SK-N-SH (cell line): ENCODE data around the gene SGCA. TPM values are rescaled to one million over a fixed set of nuclear protein-coding genes. Genes with fewer than 3 reads are reported as not detected.

Source experiments
- CTCF ChIA-PET: fragments of 300-600, 350-600 bp; formaldehyde crosslinking; extraction: SDS; loops from one replicate; lab custom pipeline; 2021; lab: Yijun Ruan, JAX
- POLR2A ChIA-PET: fragments of 350-600 bp; sonication (Branson Sonifier 250); formaldehyde crosslinking; extraction: SDS; loops from one replicate; lab custom pipeline; 2020; ENCODE audit warnings: antibody characterized with exemption, inconsistent platforms; lab: Yijun Ruan, JAX
- DNase-seq: peaks from one replicate; pipeline ENCODE4 v3.0.0; 2012
- H2AFZ ChIP-seq: fragments of 200-600 bp; sonication (generic); 2 replicates; pipeline ENCODE4 v1.8.1; 2016; ENCODE audit warnings: antibody characterized with exemption, mild to moderate bottlenecking, low read depth
- H3F3A ChIP-seq: fragments of 200-600 bp; sonication (generic); replicated peaks from 2 replicates; pipeline ENCODE3; 2016; ENCODE audit warnings: antibody characterized with exemption, mild to moderate bottlenecking; ENCODE audit not compliant: insufficient read depth
- H3K27ac ChIP-seq, 2 experiments: fragments of 200-500 bp in 1 of 2; fragments of 200-600 bp in 1 of 2; sonication (Bioruptor generic) in 1 of 2; sonication (generic), shearing (Covaris generic) in 1 of 2; 2 replicates each; pipeline versions ENCODE4 v1.5.1 to v1.6.1; 2014 to 2016; ENCODE audit warnings: low read depth in 2 of 2, inconsistent platforms in 1 of 2, low read length in 1 of 2, mild to moderate bottlenecking in 1 of 2, mixed read lengths in 1 of 2
- H3K27me3 ChIP-seq: fragments of 200-600 bp; sonication (generic), shearing (Covaris generic); 2 replicates; pipeline ENCODE4 v1.6.1; 2016; ENCODE audit warnings: mixed run types; ENCODE audit not compliant: insufficient read depth
- H3K36me3 ChIP-seq, 2 experiments: fragments of 200-500 bp in 1 of 2; fragments of 200-600 bp in 1 of 2; sonication (Bioruptor generic) in 1 of 2; sonication (generic) in 1 of 2; replicated peaks in 1 of 2; 2 replicates each; pipeline versions ENCODE3 to v1.5.1; 2014 to 2016; ENCODE audit warnings: low read length in 1 of 2, mild to moderate bottlenecking in 1 of 2; ENCODE audit not compliant: insufficient read depth in 2 of 2, control insufficient read depth in 1 of 2
- H3K4me1 ChIP-seq, 2 experiments: fragments of 200-500 bp in 1 of 2; fragments of 200-600 bp in 1 of 2; sonication (Bioruptor generic) in 1 of 2; sonication (generic), shearing (Covaris generic) in 1 of 2; 2 replicates each; pipeline versions ENCODE4 v1.5.1 to v1.6.1; 2014 to 2016; ENCODE audit warnings: low read depth in 1 of 2, low read length in 1 of 2, mixed run types in 1 of 2; ENCODE audit not compliant: insufficient read depth in 2 of 2, control insufficient read depth in 1 of 2
- H3K4me2 ChIP-seq: fragments of 200-600 bp; sonication (generic), shearing (Covaris generic); 2 replicates; pipeline ENCODE4 v1.6.1; 2017; ENCODE audit warnings: mixed run types
- H3K4me3 ChIP-seq, 2 experiments: fragments of 200-500 bp in 1 of 2; fragments of 200-600 bp in 1 of 2; sonication (Bioruptor generic) in 1 of 2; sonication (generic), shearing (Covaris generic) in 1 of 2; 2 replicates each; pipeline versions ENCODE4 v1.5.1 to v1.8.1; 2014 to 2016; ENCODE audit warnings: low read depth in 2 of 2, inconsistent platforms in 1 of 2, low read length in 1 of 2, mild to moderate bottlenecking in 1 of 2, mixed read lengths in 1 of 2, moderate library complexity in 1 of 2
- H3K79me2 ChIP-seq: fragments of 200-600 bp; sonication (generic); 2 replicates; pipeline ENCODE4 v1.8.1; 2017; ENCODE audit warnings: mild to moderate bottlenecking; ENCODE audit not compliant: insufficient read depth
- H3K9ac ChIP-seq: fragments of 200-600 bp; sonication (generic); 2 replicates; pipeline ENCODE4 v1.6.1; 2017; ENCODE audit warnings: mixed run types
- H3K9me2 ChIP-seq: fragments of 200-600 bp; sonication (generic); 2 replicates; pipeline ENCODE4 v1.6.1; 2017; ENCODE audit warnings: mixed run types
- H3K9me3 ChIP-seq: fragments of 200-600 bp; sonication (generic); 2 replicates; pipeline ENCODE4 v1.6.1; 2017; ENCODE audit warnings: mixed run types, mild to moderate bottlenecking, moderate library complexity
- H4K20me1 ChIP-seq: fragments of 200-600 bp; sonication (generic); 2 replicates; pipeline ENCODE4 v1.6.1; 2017; ENCODE audit warnings: mild to moderate bottlenecking, mixed run types; ENCODE audit not compliant: insufficient read depth
- EP300 ChIP-seq, 2 experiments: IDR thresholded peaks; 2 replicates each; pipeline versions ENCODE4 v1.4.0 to v1.6.1; 2012; ENCODE audit warnings: borderline replicate concordance in 1 of 2, low read depth in 1 of 2, low read length in 1 of 2
- FOSL2 ChIP-seq: IDR thresholded peaks from 2 replicates; pipeline ENCODE4 v1.4.0; 2012; ENCODE audit warnings: low read depth, mild to moderate bottlenecking, moderate library complexity, borderline replicate concordance
- JUND ChIP-seq: IDR thresholded peaks from 2 replicates; pipeline ENCODE4 v1.4.0; 2012
- MXI1 ChIP-seq: IDR thresholded peaks from 2 replicates; pipeline ENCODE4 v1.6.1; 2012; ENCODE audit warnings: mild to moderate bottlenecking, low read depth, low read length, improper control_type of control experiment
- NFIC ChIP-seq: IDR thresholded peaks from 2 replicates; pipeline ENCODE4 v1.4.0; 2012; ENCODE audit warnings: borderline replicate concordance
- NRF1 ChIP-seq: IDR thresholded peaks from 2 replicates; pipeline ENCODE4 v1.6.1; 2012; ENCODE audit warnings: low read depth, mild to moderate bottlenecking, low read length
- RAD21 ChIP-seq: IDR thresholded peaks from 2 replicates; pipeline ENCODE4 v1.6.1; 2012; ENCODE audit warnings: mild to moderate bottlenecking, low read length
- RCOR1 ChIP-seq: fragments of 150-350 bp; IDR thresholded peaks from 2 replicates; pipeline ENCODE4 v1.6.1; 2017; ENCODE audit warnings: antibody characterized with exemption, low read length
- RFX5 ChIP-seq: IDR thresholded peaks from 2 replicates; pipeline ENCODE4 v1.6.1; 2012; ENCODE audit warnings: mild to moderate bottlenecking, improper control_type of control experiment, low read length
- RXRA ChIP-seq: IDR thresholded peaks from 2 replicates; pipeline ENCODE4 v1.4.0; 2012; ENCODE audit warnings: low read depth, mild to moderate bottlenecking, borderline replicate concordance
- TAF1 ChIP-seq: IDR thresholded peaks from 2 replicates; pipeline ENCODE4 v1.6.1; 2012; ENCODE audit warnings: low read depth, mild to moderate bottlenecking, low read length, moderate library complexity, borderline replicate concordance
- USF1 ChIP-seq: IDR thresholded peaks from 2 replicates; pipeline ENCODE4 v1.4.0; 2012; ENCODE audit warnings: low read depth, borderline replicate concordance
- USF2 ChIP-seq: fragments of 150-350 bp; IDR thresholded peaks from 2 replicates; pipeline ENCODE4 v1.6.1; 2017; ENCODE audit warnings: antibody characterized with exemption, low read length, low read depth, borderline replicate concordance
- WGBS: methylation state at CpG from one replicate; pipeline ENCODE4 v1.1.6; 2017; ENCODE audit warnings: low lambda C conversion rate; 5-methylcytosine and 5-hydroxymethylcytosine counted together
- polyA plus RNA-seq, 3 experiments: library from polyadenylated mRNA; depleted of rRNA; stranded (reverse); fragments of >200 nt; gene quantifications; 2 replicates each; pipeline ENCODE4 v1.2.3, GENCODE V29; 2012
- TF ChIP-seq, protein P1 (sequence below): IDR thresholded peaks from 2 replicates; pipeline ENCODE4 v1.6.1; 2012; ENCODE audit warnings: mild to moderate bottlenecking, low read depth, low read length, moderate library complexity
- TF ChIP-seq, protein P2 (sequence below): IDR thresholded peaks from 2 replicates; pipeline ENCODE4 v1.4.0; 2012; ENCODE audit warnings: low read depth

Gene SGCA
- 0.29 TPM in 1 of 2 replicates, not detected in the other for polyA plus RNA-seq (2012; rRNA removed)
- 0.04 and 0.07 TPM in 2 replicates for polyA plus RNA-seq (2012; cell fraction: cytosol; rRNA removed)
- polyA plus RNA-seq (2012; cell fraction: nucleus; rRNA removed) = 0.11 and 0.15 TPM in 2 replicates

GRCh38 chr17:50165867-50166517 is at the start of gene SGCA:
Gene SGCA, plus strand, starts transcription at chr17:50166005. Its CDS starts 36 bp downstream, at chr17:50166041.
- CTCF ChIA-PET = interaction anchor here (0.8 to 17.0 kb wide), 20 partner anchors 8 to 132 kb away, joined by 3 to 517 read pairs (median 5); partner anchors contain the start of genes COL1A1, PDK2 and PPP1R9B
- no peaks in the 10 kb centered on the region for H3F3A ChIP-seq
- no peaks in the 10 kb centered on the region for H3K27me3 ChIP-seq
- H2AFZ ChIP-seq = no peak within 1 kb of the TSS
- H3K4me3 ChIP-seq = no peak within 1 kb of the TSS
- no peaks in the 10 kb centered on the region for H3K36me3 ChIP-seq
- DNase-seq = no peak
- peaks cover 3 to 12% of the 10 kb centered on the region in 2 experiments; a peak in 1 of 4 replicates for H3K4me1 ChIP-seq
- no peak within 1 kb of the TSS for H3K27ac ChIP-seq
- H3K4me2 ChIP-seq = no peak within 1 kb of the TSS
- no peaks in the 10 kb centered on the region for H3K9me2 ChIP-seq
- no peaks in the 10 kb centered on the region for H3K79me2 ChIP-seq
- POLR2A ChIA-PET = interaction anchor here (0.6 to 1.1 kb wide), 3 partner anchors 12 to 117 kb away, joined by 3 to 4 read pairs (median 3); no protein-coding TSS in a partner anchor
- 72% methylated on average over 13 of the region's 15 CpGs for WGBS
- TF ChIP-seq RXRA (no peak), NFIC (no peak), RCOR1 (no peak), TAF1 (no peak), JUND (no peak), FOSL2 (no peak), RFX5 (no peak), RAD21 (no peak), USF2 (no peak), NRF1 (no peak), MXI1 (no peak), EP300 (IDR thresholded peaks at IDR 0.05; ENCODE audit: borderline replicate concordance in 1 of 2, low read depth in 1 of 2, low read length in 1 of 2) (no peak), USF1 (no peak)
- TF ChIP-seq, protein P1, sequence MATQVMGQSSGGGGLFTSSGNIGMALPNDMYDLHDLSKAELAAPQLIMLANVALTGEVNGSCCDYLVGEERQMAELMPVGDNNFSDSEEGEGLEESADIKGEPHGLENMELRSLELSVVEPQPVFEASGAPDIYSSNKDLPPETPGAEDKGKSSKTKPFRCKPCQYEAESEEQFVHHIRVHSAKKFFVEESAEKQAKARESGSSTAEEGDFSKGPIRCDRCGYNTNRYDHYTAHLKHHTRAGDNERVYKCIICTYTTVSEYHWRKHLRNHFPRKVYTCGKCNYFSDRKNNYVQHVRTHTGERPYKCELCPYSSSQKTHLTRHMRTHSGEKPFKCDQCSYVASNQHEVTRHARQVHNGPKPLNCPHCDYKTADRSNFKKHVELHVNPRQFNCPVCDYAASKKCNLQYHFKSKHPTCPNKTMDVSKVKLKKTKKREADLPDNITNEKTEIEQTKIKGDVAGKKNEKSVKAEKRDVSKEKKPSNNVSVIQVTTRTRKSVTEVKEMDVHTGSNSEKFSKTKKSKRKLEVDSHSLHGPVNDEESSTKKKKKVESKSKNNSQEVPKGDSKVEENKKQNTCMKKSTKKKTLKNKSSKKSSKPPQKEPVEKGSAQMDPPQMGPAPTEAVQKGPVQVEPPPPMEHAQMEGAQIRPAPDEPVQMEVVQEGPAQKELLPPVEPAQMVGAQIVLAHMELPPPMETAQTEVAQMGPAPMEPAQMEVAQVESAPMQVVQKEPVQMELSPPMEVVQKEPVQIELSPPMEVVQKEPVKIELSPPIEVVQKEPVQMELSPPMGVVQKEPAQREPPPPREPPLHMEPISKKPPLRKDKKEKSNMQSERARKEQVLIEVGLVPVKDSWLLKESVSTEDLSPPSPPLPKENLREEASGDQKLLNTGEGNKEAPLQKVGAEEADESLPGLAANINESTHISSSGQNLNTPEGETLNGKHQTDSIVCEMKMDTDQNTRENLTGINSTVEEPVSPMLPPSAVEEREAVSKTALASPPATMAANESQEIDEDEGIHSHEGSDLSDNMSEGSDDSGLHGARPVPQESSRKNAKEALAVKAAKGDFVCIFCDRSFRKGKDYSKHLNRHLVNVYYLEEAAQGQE = no peak
- TF ChIP-seq, protein P2, sequence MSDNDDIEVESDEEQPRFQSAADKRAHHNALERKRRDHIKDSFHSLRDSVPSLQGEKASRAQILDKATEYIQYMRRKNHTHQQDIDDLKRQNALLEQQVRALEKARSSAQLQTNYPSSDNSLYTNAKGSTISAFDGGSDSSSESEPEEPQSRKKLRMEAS = no peak
- H3K9ac ChIP-seq = no peak within 1 kb of the TSS
- no peaks in the 10 kb centered on the region for H4K20me1 ChIP-seq
- no peaks in the 10 kb centered on the region for H3K9me3 ChIP-seq
